HEK293T (cell line): Measurements from ENCODE around the gene RAP2B.

ENCODE experiments used
- ARNT ChIP-seq: fragments of 450-650 bp; IDR thresholded peaks from 2 replicates; pipeline ENCODE4 v1.6.1; 2017; ENCODE audit warnings: mild to moderate bottlenecking
- BHLHE40 ChIP-seq: fragments of 450-650 bp; IDR thresholded peaks from 2 replicates; pipeline ENCODE4 v1.6.1; 2016; ENCODE audit warnings: mild to moderate bottlenecking, moderate library complexity, borderline replicate concordance
- ELF4 ChIP-seq: fragments of 450-650 bp; IDR thresholded peaks from 2 replicates; pipeline ENCODE4 v1.6.1; 2017; ENCODE audit warnings: antibody characterized with exemption
- FOXA1 ChIP-seq: fragments of 450-650 bp; IDR thresholded peaks from 2 replicates; pipeline ENCODE4 v1.6.1; 2016; ENCODE audit warnings: mild to moderate bottlenecking
- FOXM1 ChIP-seq: fragments of 450-650 bp; IDR thresholded peaks from 2 replicates; pipeline ENCODE4 v1.6.1; 2017; ENCODE audit warnings: mild to moderate bottlenecking, borderline replicate concordance
- HDGF ChIP-seq: fragments of 450-650 bp; IDR thresholded peaks from 2 replicates; pipeline ENCODE4 v1.6.1; 2017; ENCODE audit warnings: antibody characterized with exemption, borderline replicate concordance
- L3MBTL2 ChIP-seq: fragments of 450-650 bp; conservative IDR thresholded peaks from 2 replicates; pipeline ENCODE4 v1.6.1; 2016; ENCODE audit warnings: mild to moderate bottlenecking
- LEF1 ChIP-seq: fragments of 450-650 bp; IDR thresholded peaks from 2 replicates; pipeline ENCODE4 v1.6.1; 2017; ENCODE audit warnings: mild to moderate bottlenecking, borderline replicate concordance
- SP1 ChIP-seq: fragments of 450-650 bp; IDR thresholded peaks from 2 replicates; pipeline ENCODE4 v1.6.1; 2017
- SUZ12 ChIP-seq: fragments of 450-650 bp; IDR thresholded peaks from 2 replicates; pipeline ENCODE4 v1.6.1; 2016; ENCODE audit warnings: mild to moderate bottlenecking
- TARDBP ChIP-seq: fragments of 450-650 bp; IDR thresholded peaks from 2 replicates; pipeline ENCODE4 v1.6.1; 2016
- ZNF384 ChIP-seq: fragments of 450-650 bp; IDR thresholded peaks from 2 replicates; pipeline ENCODE4 v1.6.1; 2016
- TF ChIP-seq, protein P1 (sequence below): fragments of 450-650 bp; IDR thresholded peaks from 2 replicates; pipeline ENCODE4 v1.6.1; 2016

DNA sequence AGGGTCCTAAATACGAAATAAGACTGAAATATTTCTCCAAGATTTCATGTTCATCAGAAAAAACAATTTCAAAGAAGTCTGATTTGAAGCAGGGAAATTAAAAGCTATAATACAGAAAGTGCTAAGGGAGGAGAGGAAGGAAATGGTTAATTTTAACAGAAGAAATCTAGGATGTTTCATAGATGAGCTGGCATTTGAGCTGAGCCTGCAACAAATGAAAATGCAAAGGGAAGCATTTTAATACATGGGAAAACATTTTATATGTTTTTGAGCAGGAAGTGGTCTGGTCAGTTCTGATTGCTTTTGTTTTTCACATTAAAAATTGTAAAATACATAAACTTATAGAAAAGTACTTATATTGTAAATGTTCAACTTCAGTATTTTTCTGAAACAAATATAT lies 17.2 kb upstream of the RAP2B start:
- TF ChIP-seq ARNT: no peak
- TF ChIP-seq SP1: no peak
- TF ChIP-seq BHLHE40: no peak
- TF ChIP-seq TARDBP: no peak
- no peak for TF ChIP-seq HDGF
- no peak for TF ChIP-seq L3MBTL2
- no peak for TF ChIP-seq SUZ12
- no peak for TF ChIP-seq ELF4
- TF ChIP-seq LEF1: no peak
- no peak for TF ChIP-seq FOXM1
- TF ChIP-seq, protein P1, sequence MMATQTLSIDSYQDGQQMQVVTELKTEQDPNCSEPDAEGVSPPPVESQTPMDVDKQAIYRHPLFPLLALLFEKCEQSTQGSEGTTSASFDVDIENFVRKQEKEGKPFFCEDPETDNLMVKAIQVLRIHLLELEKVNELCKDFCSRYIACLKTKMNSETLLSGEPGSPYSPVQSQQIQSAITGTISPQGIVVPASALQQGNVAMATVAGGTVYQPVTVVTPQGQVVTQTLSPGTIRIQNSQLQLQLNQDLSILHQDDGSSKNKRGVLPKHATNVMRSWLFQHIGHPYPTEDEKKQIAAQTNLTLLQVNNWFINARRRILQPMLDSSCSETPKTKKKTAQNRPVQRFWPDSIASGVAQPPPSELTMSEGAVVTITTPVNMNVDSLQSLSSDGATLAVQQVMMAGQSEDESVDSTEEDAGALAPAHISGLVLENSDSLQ: no peak
- TF ChIP-seq ZNF384: no peak
- no peak for TF ChIP-seq FOXA1
